Panc1 (cell line): ENCODE data around the gene SH3PXD2B.

ENCODE experiments used
- POLR2AphosphoS5 ChIP-seq: IDR thresholded peaks from 2 replicates; pipeline ENCODE4 v1.6.1; 2012; ENCODE audit warnings: mild to moderate bottlenecking, low read depth, low read length, moderate library complexity
- REST ChIP-seq, 2 experiments: IDR thresholded peaks; 2 replicates each; pipeline ENCODE4 v1.6.1; 2011 to 2012; ENCODE audit warnings: low read depth in 2 of 2, control low read depth in 1 of 2, low read length in 1 of 2, mild to moderate bottlenecking in 1 of 2, moderate library complexity in 1 of 2; ENCODE audit not compliant: insufficient read depth in 1 of 2
- SIN3A ChIP-seq: IDR thresholded peaks from 2 replicates; pipeline ENCODE4 v1.6.1; 2012; ENCODE audit warnings: low read depth, mild to moderate bottlenecking, low read length, moderate library complexity, borderline replicate concordance; ENCODE audit not compliant: insufficient read depth
- TCF7L2 ChIP-seq: IDR thresholded peaks from 2 replicates; pipeline ENCODE4 v1.6.1; 2011; ENCODE audit warnings: mild to moderate bottlenecking, low read depth, low read length, inconsistent platforms
- TF ChIP-seq, protein P1 (sequence below): fragments of 450-650 bp; IDR thresholded peaks from 2 replicates; pipeline ENCODE4 v1.5.1; 2017; ENCODE audit warnings: mild to moderate bottlenecking

GRCh38 chr5:172490514-172491461, 36.5 kb upstream of the SH3PXD2B start:
- TF ChIP-seq, protein P1, sequence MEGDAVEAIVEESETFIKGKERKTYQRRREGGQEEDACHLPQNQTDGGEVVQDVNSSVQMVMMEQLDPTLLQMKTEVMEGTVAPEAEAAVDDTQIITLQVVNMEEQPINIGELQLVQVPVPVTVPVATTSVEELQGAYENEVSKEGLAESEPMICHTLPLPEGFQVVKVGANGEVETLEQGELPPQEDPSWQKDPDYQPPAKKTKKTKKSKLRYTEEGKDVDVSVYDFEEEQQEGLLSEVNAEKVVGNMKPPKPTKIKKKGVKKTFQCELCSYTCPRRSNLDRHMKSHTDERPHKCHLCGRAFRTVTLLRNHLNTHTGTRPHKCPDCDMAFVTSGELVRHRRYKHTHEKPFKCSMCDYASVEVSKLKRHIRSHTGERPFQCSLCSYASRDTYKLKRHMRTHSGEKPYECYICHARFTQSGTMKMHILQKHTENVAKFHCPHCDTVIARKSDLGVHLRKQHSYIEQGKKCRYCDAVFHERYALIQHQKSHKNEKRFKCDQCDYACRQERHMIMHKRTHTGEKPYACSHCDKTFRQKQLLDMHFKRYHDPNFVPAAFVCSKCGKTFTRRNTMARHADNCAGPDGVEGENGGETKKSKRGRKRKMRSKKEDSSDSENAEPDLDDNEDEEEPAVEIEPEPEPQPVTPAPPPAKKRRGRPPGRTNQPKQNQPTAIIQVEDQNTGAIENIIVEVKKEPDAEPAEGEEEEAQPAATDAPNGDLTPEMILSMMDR = no peak
- no peak for TF ChIP-seq SIN3A
- TF ChIP-seq POLR2AphosphoS5 = no peak
- TF ChIP-seq REST (IDR thresholded peaks at IDR 0.05; ENCODE audit: insufficient read depth in 1 of 2, low read depth in 2 of 2, low read length in 1 of 2) = no peak
- TF ChIP-seq TCF7L2 = no peak
